Thyroid gland (tissue), 4 donors: Measurements from ENCODE around the gene ATP6V0D1. TPM values are rescaled to one million over a fixed set of nuclear protein-coding genes. Genes with fewer than 3 reads are reported as not detected.

Experiments
- DNase-seq, 2 donors: peaks; one replicate each; pipeline ENCODE4 v3.0.0-alpha.2; 2019
- H3K27ac ChIP-seq, 3 donors: fragments of 200-600 bp; sonication (generic); 1 replicate in 2 of 3; 2 replicates in 1 of 3; pipeline ENCODE4 v1.5.1; 2016 to 2019; ENCODE audit warnings: mild to moderate bottlenecking in 1 of 3, moderate library complexity in 1 of 3
- H3K27me3 ChIP-seq: fragments of 200-600 bp; sonication (generic); one replicate; pipeline ENCODE4 v1.5.1; 2019
- H3K36me3 ChIP-seq, 2 donors: fragments of 200-600 bp; sonication (generic); one replicate each; pipeline ENCODE4 v1.5.1; 2016 to 2019
- H3K4me1 ChIP-seq, 2 donors: fragments of 200-600 bp; sonication (generic); one replicate each; pipeline ENCODE4 v1.5.1; 2017 to 2019
- H3K4me3 ChIP-seq, 3 donors: fragments of 200-600 bp; sonication (generic); replicated peaks in 1 of 3; 1 replicate in 2 of 3; 2 replicates in 1 of 3; pipeline ENCODE4 v1.5.1; 2016; ENCODE audit warnings: mild to moderate bottlenecking in 1 of 3
- H3K9me3 ChIP-seq: fragments of 200-600 bp; sonication (generic); one replicate; pipeline ENCODE4 v1.5.1; 2017
- POLR2A ChIP-seq, 2 donors: fragments of 450-650 bp; IDR thresholded peaks; one replicate each; pipeline ENCODE4 v1.6.1; 2017; ENCODE audit warnings: antibody characterized with exemption in 2 of 2, mild to moderate bottlenecking in 2 of 2, moderate library complexity in 1 of 2
- WGBS, 2 donors: methylation state at CpG; one replicate each; pipeline ENCODE4 v1.1.5; 2017; 5-methylcytosine and 5-hydroxymethylcytosine counted together
- intact Hi-C: fragments of 100-400 bp; cut with DNase I; formaldehyde crosslinking; loops from one replicate; pipeline ENCODE4 v1.15.1; 2023
- total RNA-seq, 4 donors: library from RNA; depleted of rRNA; stranded (reverse); fragments of >200 nt; gene quantifications; one replicate each; pipeline ENCODE4 v1.2.3, GENCODE V29; 2016
- TF ChIP-seq, protein P1 (sequence below), 6 experiments: fragments of 200-600 bp in 3 of 6; fragments of 450-650 bp in 3 of 6; sonication (generic) in 3 of 6; IDR thresholded peaks; one replicate each; pipeline ENCODE4 v1.5.1; 2016 to 2019; ENCODE audit warnings: antibody characterized with exemption in 6 of 6, mild to moderate bottlenecking in 2 of 6, inconsistent platforms in 1 of 6, moderate library complexity in 1 of 6

The ATP6V0D1 gene
- total RNA-seq, 4 donors from 2014 or later, result 110 to 238 (median 142) TPM

GRCh38 chr16:67396159-67397035, 84.6 kb downstream of the ATP6V0D1 start:
- Histone ChIP-seq H3K4me3 (no peak overlapping the region), H3K9me3 (no peaks in the 10 kb centered on the region), H3K4me1 (peaks cover 29 to 73% of the 10 kb centered on the region in 2 donors), H3K27ac (no peak overlapping the region), H3K36me3 (no peaks in the 10 kb centered on the region), H3K27me3 (no peaks in the 10 kb centered on the region)
- 20 to 23% methylated on average over 19 to 26 of the region's 31 CpGs for WGBS, 2 donors
- intact Hi-C loops, result no loop called here
- peak; percentile 37 to 43 for DNase-seq
- TF ChIP-seq POLR2A (IDR thresholded peaks at IDR 0.05), result no peak
- TF ChIP-seq, protein P1, sequence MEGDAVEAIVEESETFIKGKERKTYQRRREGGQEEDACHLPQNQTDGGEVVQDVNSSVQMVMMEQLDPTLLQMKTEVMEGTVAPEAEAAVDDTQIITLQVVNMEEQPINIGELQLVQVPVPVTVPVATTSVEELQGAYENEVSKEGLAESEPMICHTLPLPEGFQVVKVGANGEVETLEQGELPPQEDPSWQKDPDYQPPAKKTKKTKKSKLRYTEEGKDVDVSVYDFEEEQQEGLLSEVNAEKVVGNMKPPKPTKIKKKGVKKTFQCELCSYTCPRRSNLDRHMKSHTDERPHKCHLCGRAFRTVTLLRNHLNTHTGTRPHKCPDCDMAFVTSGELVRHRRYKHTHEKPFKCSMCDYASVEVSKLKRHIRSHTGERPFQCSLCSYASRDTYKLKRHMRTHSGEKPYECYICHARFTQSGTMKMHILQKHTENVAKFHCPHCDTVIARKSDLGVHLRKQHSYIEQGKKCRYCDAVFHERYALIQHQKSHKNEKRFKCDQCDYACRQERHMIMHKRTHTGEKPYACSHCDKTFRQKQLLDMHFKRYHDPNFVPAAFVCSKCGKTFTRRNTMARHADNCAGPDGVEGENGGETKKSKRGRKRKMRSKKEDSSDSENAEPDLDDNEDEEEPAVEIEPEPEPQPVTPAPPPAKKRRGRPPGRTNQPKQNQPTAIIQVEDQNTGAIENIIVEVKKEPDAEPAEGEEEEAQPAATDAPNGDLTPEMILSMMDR (IDR thresholded peaks at IDR 0.05), result no peak

- intact Hi-C loops, result no loop called here
- H3K27me3 ChIP-seq, result no peaks in the 10 kb centered on the region
- TF ChIP-seq POLR2A (IDR thresholded peaks at IDR 0.05), result no peak
- TF ChIP-seq, protein P1 (IDR thresholded peaks at IDR 0.05), result no peak
- H3K4me3 ChIP-seq, result no peak overlapping the region
- WGBS, 2 donors, result 76 to 94% methylated on average over 6 to 13 of the region's 13 CpGs
- no peak overlapping the region for H3K27ac ChIP-seq
- H3K36me3 ChIP-seq, result no peaks in the 10 kb centered on the region
- no peaks in the 10 kb centered on the region for H3K9me3 ChIP-seq
- H3K4me1 ChIP-seq, result peaks cover 29 to 73% of the 10 kb centered on the region in 2 donors
- DNase-seq, result no peak
Measured at GRCh38 chr16:67395458-67396158, 85.3 kb downstream of the ATP6V0D1 start.

DNA sequence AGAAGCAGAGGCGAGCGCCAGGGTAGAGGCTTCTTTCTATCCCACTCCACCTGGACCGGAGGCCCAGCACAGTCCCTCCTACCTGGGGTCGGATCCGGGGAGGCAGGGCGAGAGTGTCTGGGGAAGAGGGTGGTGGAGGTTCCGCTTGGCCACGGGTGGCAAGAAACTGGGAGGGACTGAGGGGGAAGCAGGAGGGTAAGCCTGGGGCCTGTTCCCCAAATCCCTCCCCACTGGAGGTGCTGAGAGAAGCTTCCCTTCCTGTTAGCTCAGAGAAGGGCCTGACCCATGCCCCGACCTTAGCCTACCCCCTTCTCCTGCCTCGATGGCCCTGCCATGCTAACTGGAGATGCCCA, 85.9 kb downstream of the ATP6V0D1 start:
- H3K36me3 ChIP-seq, result no peaks in the 10 kb centered on the region
- H3K27ac ChIP-seq, result no peak overlapping the region
- peaks cover 29 to 73% of the 10 kb centered on the region in 2 donors for H3K4me1 ChIP-seq
- 68 to 84% methylated on average over 8 to 10 of the region's 10 CpGs for WGBS, 2 donors
- TF ChIP-seq, protein P1 (IDR thresholded peaks at IDR 0.05), result no peak
- no peak for TF ChIP-seq POLR2A (IDR thresholded peaks at IDR 0.05)
- H3K4me3 ChIP-seq, result no peak overlapping the region
- H3K27me3 ChIP-seq, result no peaks in the 10 kb centered on the region
- intact Hi-C loops, result no loop called here
- DNase-seq, result no peak
- H3K9me3 ChIP-seq, result no peaks in the 10 kb centered on the region

DNA sequence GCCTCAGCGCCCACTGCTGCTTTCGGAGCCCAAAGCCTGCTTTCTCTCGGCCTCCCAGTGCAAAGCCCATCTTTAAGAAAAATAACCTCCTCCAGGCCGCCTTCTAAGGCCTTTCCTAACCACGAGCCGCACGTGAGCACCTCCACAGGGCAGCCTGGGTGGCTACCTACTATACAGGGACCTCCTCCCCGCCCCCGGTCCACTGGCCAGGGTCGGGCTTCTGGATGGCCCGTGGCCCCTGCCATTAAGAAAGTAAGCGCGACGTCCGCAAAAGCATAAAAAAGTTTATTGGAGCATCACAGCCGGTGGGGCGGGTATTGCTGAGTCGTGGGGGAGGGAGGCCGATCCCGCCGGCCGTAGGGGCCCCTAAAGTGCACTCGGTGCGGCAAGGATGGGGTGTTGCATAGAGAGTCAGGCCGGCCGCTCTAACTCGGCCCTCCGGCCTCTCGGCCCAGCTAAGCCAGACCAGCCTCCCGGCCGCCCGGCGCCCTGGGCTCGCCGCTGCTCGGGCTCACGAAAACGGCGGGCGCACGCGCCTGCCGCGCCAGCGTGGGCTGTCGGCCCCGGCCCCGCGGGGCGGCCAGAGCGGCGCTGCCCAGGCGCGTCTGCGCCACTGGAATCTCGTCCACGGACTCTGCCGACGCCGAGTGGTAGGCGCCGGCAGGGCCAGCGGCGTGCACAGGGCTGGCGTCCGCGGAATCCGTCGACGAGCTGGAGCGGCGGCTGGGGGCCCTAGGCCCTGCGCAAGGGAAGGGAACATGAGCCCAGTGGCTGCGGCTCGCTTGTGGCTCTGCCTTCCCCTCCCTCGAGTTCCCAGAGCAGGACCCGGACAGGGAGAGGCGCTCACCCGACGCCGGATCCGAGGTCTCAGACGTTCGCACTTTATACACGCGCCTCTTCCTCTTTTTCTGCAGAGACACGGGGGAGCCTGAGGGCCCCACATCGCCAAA, 86.5 kb downstream of the ATP6V0D1 start:
- Histone ChIP-seq H3K9me3 (no peaks in the 10 kb centered on the region), H3K4me1 (peaks cover 26 to 68% of the 10 kb centered on the region in 2 donors), H3K36me3 (no peaks in the 10 kb centered on the region), H3K27me3 (no peaks in the 10 kb centered on the region), H3K4me3 (no peak overlapping the region), H3K27ac (peak overlapping the region in 1 of 3 donors; percentile 46)
- TF ChIP-seq, protein P1 (IDR thresholded peaks at IDR 0.05), result no peak
- no peak for TF ChIP-seq POLR2A (IDR thresholded peaks at IDR 0.05)
- intact Hi-C loops, result no loop called here
- 14 to 25% methylated on average over 31 to 48 of the region's 88 CpGs for WGBS, 2 donors
- peak; percentile 33 to 34 for DNase-seq
